ENCODE results near the gene PARD3B.

Gene PARD3B

GRCh38 chr2:205566606-205567168 lies 1021.4 kb downstream of the PARD3B start:
- no peaks in the 10 kb centered on the region for H3K27me3 ChIP-seq (ENCODE audit: insufficient read depth, poor library complexity, severe bottlenecking)
- no peak for DNase-seq (ENCODE audit: low read depth in 1 of 2, low spot score in 1 of 2)
- TF ChIP-seq, protein P1, sequence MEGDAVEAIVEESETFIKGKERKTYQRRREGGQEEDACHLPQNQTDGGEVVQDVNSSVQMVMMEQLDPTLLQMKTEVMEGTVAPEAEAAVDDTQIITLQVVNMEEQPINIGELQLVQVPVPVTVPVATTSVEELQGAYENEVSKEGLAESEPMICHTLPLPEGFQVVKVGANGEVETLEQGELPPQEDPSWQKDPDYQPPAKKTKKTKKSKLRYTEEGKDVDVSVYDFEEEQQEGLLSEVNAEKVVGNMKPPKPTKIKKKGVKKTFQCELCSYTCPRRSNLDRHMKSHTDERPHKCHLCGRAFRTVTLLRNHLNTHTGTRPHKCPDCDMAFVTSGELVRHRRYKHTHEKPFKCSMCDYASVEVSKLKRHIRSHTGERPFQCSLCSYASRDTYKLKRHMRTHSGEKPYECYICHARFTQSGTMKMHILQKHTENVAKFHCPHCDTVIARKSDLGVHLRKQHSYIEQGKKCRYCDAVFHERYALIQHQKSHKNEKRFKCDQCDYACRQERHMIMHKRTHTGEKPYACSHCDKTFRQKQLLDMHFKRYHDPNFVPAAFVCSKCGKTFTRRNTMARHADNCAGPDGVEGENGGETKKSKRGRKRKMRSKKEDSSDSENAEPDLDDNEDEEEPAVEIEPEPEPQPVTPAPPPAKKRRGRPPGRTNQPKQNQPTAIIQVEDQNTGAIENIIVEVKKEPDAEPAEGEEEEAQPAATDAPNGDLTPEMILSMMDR (IDR thresholded peaks at IDR 0.05; ENCODE audit: insufficient read depth, low read length) = no peak
- TF ChIP-seq, protein P2, sequence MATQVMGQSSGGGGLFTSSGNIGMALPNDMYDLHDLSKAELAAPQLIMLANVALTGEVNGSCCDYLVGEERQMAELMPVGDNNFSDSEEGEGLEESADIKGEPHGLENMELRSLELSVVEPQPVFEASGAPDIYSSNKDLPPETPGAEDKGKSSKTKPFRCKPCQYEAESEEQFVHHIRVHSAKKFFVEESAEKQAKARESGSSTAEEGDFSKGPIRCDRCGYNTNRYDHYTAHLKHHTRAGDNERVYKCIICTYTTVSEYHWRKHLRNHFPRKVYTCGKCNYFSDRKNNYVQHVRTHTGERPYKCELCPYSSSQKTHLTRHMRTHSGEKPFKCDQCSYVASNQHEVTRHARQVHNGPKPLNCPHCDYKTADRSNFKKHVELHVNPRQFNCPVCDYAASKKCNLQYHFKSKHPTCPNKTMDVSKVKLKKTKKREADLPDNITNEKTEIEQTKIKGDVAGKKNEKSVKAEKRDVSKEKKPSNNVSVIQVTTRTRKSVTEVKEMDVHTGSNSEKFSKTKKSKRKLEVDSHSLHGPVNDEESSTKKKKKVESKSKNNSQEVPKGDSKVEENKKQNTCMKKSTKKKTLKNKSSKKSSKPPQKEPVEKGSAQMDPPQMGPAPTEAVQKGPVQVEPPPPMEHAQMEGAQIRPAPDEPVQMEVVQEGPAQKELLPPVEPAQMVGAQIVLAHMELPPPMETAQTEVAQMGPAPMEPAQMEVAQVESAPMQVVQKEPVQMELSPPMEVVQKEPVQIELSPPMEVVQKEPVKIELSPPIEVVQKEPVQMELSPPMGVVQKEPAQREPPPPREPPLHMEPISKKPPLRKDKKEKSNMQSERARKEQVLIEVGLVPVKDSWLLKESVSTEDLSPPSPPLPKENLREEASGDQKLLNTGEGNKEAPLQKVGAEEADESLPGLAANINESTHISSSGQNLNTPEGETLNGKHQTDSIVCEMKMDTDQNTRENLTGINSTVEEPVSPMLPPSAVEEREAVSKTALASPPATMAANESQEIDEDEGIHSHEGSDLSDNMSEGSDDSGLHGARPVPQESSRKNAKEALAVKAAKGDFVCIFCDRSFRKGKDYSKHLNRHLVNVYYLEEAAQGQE (IDR thresholded peaks at IDR 0.05; ENCODE audit: insufficient replicate concordance, low read depth) = no peak
- TF ChIP-seq POLR2AphosphoS5 (IDR thresholded peaks at IDR 0.05; ENCODE audit: low read depth) = no peak
- no peak for TF ChIP-seq SPI1 (IDR thresholded peaks at IDR 0.05; ENCODE audit: borderline replicate concordance, low read depth)
- no peak for TF ChIP-seq GABPA (IDR thresholded peaks at IDR 0.05; ENCODE audit: low read depth)
- no peak overlapping the region for H3K27ac ChIP-seq (replicated peaks)
- no peak overlapping the region for H3K4me3 ChIP-seq (replicated peaks; ENCODE audit: insufficient read depth, low read length)

- Histone ChIP-seq H3K27me3 (ENCODE audit: insufficient read depth, poor library complexity, severe bottlenecking) (no peaks in the 10 kb centered on the region), H3K27ac (replicated peaks) (no peak overlapping the region), H3K4me3 (replicated peaks; ENCODE audit: insufficient read depth, low read length) (no peak overlapping the region)
- no peak for TF ChIP-seq SPI1 (IDR thresholded peaks at IDR 0.05; ENCODE audit: borderline replicate concordance, low read depth)
- no peak for DNase-seq (ENCODE audit: low read depth in 1 of 2, low spot score in 1 of 2)
These were observed 1023.3 kb downstream of the PARD3B start for GRCh38 chr2:205568620-205569019.

DNA sequence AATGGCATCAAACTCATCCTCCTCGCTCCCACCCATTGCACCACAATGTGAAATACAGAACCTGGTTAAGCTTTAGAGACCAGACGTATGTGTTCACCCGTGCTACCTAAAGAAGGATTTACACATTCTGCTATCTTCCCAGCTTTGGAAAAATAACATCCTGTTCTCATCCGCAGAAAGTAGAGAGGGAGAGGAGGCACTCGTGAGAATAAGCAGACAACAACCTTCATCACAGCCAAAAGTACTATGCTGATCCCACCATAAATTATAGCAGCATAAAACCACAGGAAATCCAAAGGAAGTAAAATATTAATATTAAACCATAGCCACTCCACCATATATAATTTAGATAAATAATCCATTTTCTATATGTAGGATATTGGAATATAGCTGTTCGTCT lies 1025.4 kb downstream of the PARD3B start:
- H3K27ac ChIP-seq (replicated peaks) = no peak overlapping the region
- DNase-seq (ENCODE audit: low read depth in 1 of 2, low spot score in 1 of 2) = no peak
- TF ChIP-seq POLR2AphosphoS5 (IDR thresholded peaks at IDR 0.05; ENCODE audit: low read depth) (no peak), GABPA (IDR thresholded peaks at IDR 0.05; ENCODE audit: low read depth) (no peak), SPI1 (IDR thresholded peaks at IDR 0.05; ENCODE audit: borderline replicate concordance, low read depth) (no peak)
- TF ChIP-seq, protein P1 (IDR thresholded peaks at IDR 0.05; ENCODE audit: insufficient read depth, low read length) = no peak
- TF ChIP-seq, protein P2 (IDR thresholded peaks at IDR 0.05; ENCODE audit: insufficient replicate concordance, low read depth) = no peak
- H3K4me3 ChIP-seq (replicated peaks; ENCODE audit: insufficient read depth, low read length) = no peak overlapping the region
- no peaks in the 10 kb centered on the region for H3K27me3 ChIP-seq (ENCODE audit: insufficient read depth, poor library complexity, severe bottlenecking)

DNA sequence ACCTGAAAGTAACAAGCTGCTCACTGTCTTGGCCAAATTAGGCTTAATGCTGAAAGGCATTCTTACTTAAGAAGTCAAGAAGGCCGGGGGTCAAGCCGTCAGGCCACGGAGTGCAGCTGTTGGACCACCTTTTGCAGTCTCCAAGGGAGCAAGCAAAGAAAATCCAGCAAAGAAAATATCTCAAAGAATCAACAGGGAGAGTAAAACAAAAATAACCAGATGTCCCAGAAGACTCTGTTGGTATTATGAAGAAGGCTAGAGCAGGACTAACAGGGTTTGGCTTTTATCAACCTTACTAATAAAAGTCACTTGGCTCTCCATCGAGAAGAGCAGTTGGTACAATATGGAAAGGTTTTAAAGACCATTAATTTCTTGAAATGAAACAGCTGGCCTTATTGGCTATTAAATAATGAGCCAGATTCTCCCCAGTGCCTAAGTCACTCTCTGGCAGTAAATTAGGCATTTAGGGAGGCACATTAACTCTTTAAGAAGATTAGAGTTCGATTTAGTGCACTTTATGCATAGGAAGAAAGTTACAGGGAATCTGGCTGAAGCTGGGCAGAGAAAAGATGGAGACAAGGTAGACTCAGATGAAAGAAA lies 1026.2 kb downstream of the PARD3B start:
- TF ChIP-seq SPI1 (IDR thresholded peaks at IDR 0.05; ENCODE audit: borderline replicate concordance, low read depth) = no peak
- TF ChIP-seq, protein P2 (IDR thresholded peaks at IDR 0.05; ENCODE audit: insufficient replicate concordance, low read depth) = no peak
- TF ChIP-seq, protein P1 (IDR thresholded peaks at IDR 0.05; ENCODE audit: insufficient read depth, low read length) = no peak
- no peak for TF ChIP-seq POLR2AphosphoS5 (IDR thresholded peaks at IDR 0.05; ENCODE audit: low read depth)
- no peak for TF ChIP-seq GABPA (IDR thresholded peaks at IDR 0.05; ENCODE audit: low read depth)
- Histone ChIP-seq H3K4me3 (replicated peaks; ENCODE audit: insufficient read depth, low read length) (no peak overlapping the region), H3K27ac (replicated peaks) (no peak overlapping the region), H3K27me3 (ENCODE audit: insufficient read depth, poor library complexity, severe bottlenecking) (no peaks in the 10 kb centered on the region)
- no peak for DNase-seq (ENCODE audit: low read depth in 1 of 2, low spot score in 1 of 2)
